ENCODE measurements around the gene ATP8A2.

DNA sequence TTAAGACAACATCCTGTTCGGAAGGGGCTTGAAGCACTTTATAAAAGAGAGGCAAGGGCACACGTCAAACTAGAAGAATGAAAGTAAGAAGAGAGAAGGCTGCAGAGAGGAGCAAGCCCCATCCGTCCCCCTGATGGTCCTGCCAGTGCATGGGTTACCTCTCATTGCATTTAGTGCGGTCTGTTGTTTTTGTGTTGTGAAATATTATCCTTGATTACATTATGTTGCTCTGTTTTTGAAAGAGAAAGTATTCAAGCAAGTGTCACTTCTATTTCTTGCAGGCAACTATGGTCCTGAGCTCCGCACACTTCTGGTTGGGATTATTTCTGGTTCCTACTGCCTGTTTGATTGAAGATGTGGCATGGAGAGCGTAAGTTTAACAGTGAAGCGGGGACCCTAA lies 589.5 kb downstream of the ATP8A2 start:
- TF ChIP-seq, protein P1, sequence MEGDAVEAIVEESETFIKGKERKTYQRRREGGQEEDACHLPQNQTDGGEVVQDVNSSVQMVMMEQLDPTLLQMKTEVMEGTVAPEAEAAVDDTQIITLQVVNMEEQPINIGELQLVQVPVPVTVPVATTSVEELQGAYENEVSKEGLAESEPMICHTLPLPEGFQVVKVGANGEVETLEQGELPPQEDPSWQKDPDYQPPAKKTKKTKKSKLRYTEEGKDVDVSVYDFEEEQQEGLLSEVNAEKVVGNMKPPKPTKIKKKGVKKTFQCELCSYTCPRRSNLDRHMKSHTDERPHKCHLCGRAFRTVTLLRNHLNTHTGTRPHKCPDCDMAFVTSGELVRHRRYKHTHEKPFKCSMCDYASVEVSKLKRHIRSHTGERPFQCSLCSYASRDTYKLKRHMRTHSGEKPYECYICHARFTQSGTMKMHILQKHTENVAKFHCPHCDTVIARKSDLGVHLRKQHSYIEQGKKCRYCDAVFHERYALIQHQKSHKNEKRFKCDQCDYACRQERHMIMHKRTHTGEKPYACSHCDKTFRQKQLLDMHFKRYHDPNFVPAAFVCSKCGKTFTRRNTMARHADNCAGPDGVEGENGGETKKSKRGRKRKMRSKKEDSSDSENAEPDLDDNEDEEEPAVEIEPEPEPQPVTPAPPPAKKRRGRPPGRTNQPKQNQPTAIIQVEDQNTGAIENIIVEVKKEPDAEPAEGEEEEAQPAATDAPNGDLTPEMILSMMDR (IDR thresholded peaks at IDR 0.05) = no peak
- TF ChIP-seq POLR2A (IDR thresholded peaks at IDR 0.05) = no peak
